Esophagus muscularis mucosa (tissue), 4 donors: ENCODE results near the gene KIF16B. TPM values are rescaled to one million over a fixed set of nuclear protein-coding genes. Genes with fewer than 3 reads are reported as not detected.

Source experiments
- DNase-seq: peaks from one replicate; pipeline ENCODE4 v3.0.0-alpha.2; 2017; ENCODE audit errors: extremely low spot score
- H3K27ac ChIP-seq, 4 donors: fragments of 200-600 bp; sonication (generic); replicated peaks in 1 of 4; 1 replicate in 3 of 4; 2 replicates in 1 of 4; pipeline ENCODE4 v1.5.1; 2016 to 2019; ENCODE audit warnings: mild to moderate bottlenecking in 1 of 4
- H3K27me3 ChIP-seq, 4 donors: fragments of 200-600 bp; sonication (generic); one replicate each; pipeline versions ENCODE4 v1.5.1 to v1.6.0; 2016 to 2019
- H3K36me3 ChIP-seq, 4 donors: fragments of 200-600 bp; sonication (generic); one replicate each; pipeline ENCODE4 v1.5.1; 2016 to 2019
- H3K4me1 ChIP-seq, 4 donors: fragments of 200-600 bp; sonication (generic); one replicate each; pipeline ENCODE4 v1.5.1; 2016 to 2019
- H3K4me3 ChIP-seq, 4 donors: fragments of 200-600 bp; sonication (generic); 1 replicate in 2 of 4; 2 replicates in 2 of 4; pipeline ENCODE4 v1.5.1; 2016 to 2019; ENCODE audit warnings: mild to moderate bottlenecking in 4 of 4, moderate library complexity in 1 of 4
- H3K9me3 ChIP-seq, 4 donors: fragments of 200-600 bp; sonication (generic); 1 replicate in 3 of 4; 2 replicates in 1 of 4; pipeline ENCODE4 v1.5.1; 2016 to 2019
- EP300 ChIP-seq: sonication (generic); formaldehyde crosslinking; IDR thresholded peaks from one replicate; pipeline ENCODE4 v1.6.1; 2017; ENCODE audit warnings: antibody characterized with exemption
- POLR2A ChIP-seq: fragments of 450-650 bp; IDR thresholded peaks from one replicate; pipeline ENCODE4 v1.6.1; 2017; ENCODE audit warnings: antibody characterized with exemption, moderate library complexity, mild to moderate bottlenecking, low read depth
- POLR2AphosphoS5 ChIP-seq, 2 donors: sonication (generic); formaldehyde crosslinking; IDR thresholded peaks; one replicate each; pipeline ENCODE4 v1.6.1; 2017; ENCODE audit warnings: antibody characterized with exemption in 2 of 2
- WGBS: methylation state at CpG from one replicate; pipeline ENCODE4 v1.1.5; 2018; 5-methylcytosine and 5-hydroxymethylcytosine counted together
- intact Hi-C: fragments of 100-400 bp; cut with DNase I; formaldehyde crosslinking; loops from one replicate; pipeline ENCODE4 v1.15.1; 2023
- total RNA-seq, 4 donors: library from RNA; depleted of rRNA; stranded (reverse); fragments of >200 nt; gene quantifications; one replicate each; pipeline versions ENCODE4 v1.1.0 to v1.2.1, GENCODE V29; 2016
- TF ChIP-seq, protein P1 (sequence below), 3 experiments: fragments of 200-600 bp in 2 of 3; fragments of 450-650 bp in 1 of 3; sonication (generic) in 2 of 3; IDR thresholded peaks; one replicate each; pipeline ENCODE4 v1.5.1; 2017 to 2019; ENCODE audit warnings: antibody characterized with exemption in 3 of 3, mild to moderate bottlenecking in 2 of 3, moderate library complexity in 1 of 3

The KIF16B gene
- total RNA-seq, 4 donors from 2014 or later = 15.4 to 21.1 (median 19.3) TPM

DNA sequence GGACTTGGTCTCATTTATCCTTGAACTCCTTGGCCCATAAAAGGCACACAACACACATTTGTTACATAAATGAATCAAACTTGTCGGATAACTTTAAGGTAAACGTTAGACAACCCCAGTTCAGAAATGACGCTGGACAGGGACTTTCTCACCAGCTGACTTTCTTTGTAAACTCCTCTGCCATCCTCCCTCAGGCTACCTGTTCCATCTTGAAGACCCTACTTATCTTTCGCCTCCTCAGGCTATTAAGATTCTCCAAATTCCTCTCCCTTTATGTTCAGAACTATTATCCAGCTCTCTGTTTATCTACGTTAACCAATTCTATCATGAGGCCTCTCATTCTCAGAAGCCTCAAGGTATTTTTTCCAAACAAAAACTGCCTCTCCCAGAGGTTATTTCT, 47.7 kb upstream of the KIF16B start:
- Histone ChIP-seq H3K4me3 (no peak overlapping the region), H3K4me1 (no peaks in the 10 kb centered on the region), H3K9me3 (peaks cover 0 to 5% (median 0%) of the 10 kb centered on the region in 4 donors), H3K36me3 (no peaks in the 10 kb centered on the region), H3K27ac (no peak overlapping the region), H3K27me3 (no peaks in the 10 kb centered on the region)
- WGBS = 83% methylated on average over 5 of the region's 5 CpGs
- intact Hi-C loops = no loop called here
- no peak for TF ChIP-seq POLR2A
- TF ChIP-seq EP300 = no peak
- TF ChIP-seq POLR2AphosphoS5 (IDR thresholded peaks at IDR 0.05) = no peak
- TF ChIP-seq, protein P1, sequence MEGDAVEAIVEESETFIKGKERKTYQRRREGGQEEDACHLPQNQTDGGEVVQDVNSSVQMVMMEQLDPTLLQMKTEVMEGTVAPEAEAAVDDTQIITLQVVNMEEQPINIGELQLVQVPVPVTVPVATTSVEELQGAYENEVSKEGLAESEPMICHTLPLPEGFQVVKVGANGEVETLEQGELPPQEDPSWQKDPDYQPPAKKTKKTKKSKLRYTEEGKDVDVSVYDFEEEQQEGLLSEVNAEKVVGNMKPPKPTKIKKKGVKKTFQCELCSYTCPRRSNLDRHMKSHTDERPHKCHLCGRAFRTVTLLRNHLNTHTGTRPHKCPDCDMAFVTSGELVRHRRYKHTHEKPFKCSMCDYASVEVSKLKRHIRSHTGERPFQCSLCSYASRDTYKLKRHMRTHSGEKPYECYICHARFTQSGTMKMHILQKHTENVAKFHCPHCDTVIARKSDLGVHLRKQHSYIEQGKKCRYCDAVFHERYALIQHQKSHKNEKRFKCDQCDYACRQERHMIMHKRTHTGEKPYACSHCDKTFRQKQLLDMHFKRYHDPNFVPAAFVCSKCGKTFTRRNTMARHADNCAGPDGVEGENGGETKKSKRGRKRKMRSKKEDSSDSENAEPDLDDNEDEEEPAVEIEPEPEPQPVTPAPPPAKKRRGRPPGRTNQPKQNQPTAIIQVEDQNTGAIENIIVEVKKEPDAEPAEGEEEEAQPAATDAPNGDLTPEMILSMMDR (IDR thresholded peaks at IDR 0.05) = no peak
- DNase-seq = no peak

DNA sequence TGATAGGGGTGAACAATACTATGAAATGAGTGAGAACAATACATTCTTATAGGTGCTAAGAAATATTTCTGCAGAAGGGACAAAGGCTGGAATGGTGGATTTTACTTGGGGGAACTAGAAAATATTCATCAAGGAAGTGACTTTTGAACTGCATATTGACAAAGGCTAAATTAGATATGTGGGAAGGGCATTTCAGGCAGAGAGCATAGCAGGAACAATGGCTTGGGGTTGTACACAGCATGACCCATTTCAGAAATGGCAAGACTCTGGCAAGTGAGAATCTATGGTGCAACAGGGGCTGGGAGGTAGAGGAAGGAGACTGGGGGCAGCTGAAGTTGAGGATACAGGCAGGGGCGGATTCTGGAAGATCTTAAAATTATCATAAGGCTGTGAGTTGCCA, 46.7 kb upstream of the KIF16B start:
- Histone ChIP-seq H3K27me3 (no peaks in the 10 kb centered on the region), H3K36me3 (no peaks in the 10 kb centered on the region), H3K4me1 (peaks cover 0 to 6% (median 3%) of the 10 kb centered on the region in 4 donors), H3K9me3 (peaks cover 0 to 5% (median 0%) of the 10 kb centered on the region in 4 donors), H3K4me3 (no peak overlapping the region), H3K27ac (no peak overlapping the region)
- 85% methylated on average over 1 of the region's 1 CpG for WGBS
- intact Hi-C loops = no loop called here
- TF ChIP-seq, protein P1 (IDR thresholded peaks at IDR 0.05) = no peak
- no peak for TF ChIP-seq POLR2A
- no peak for TF ChIP-seq POLR2AphosphoS5 (IDR thresholded peaks at IDR 0.05)
- TF ChIP-seq EP300 = no peak
- DNase-seq = no peak

DNA sequence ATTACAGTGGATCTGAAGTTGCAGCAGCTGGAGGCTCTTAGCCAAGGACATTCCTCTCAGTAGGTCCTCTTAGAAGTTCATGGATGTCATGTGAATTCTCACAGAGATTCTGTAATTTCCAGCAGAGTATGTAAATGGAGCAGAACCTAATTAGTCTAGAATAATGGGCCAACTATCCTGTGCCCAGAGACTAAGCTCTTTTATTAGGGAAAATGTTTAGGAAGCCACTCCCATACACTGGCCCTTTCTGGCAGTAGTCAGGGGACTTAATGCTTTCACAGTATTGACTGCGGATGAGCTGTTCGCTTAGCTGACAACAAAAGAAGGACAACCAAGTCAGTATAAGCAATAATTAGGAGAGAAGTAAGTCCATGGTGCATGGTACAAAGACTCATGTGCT, 43.8 kb upstream of the KIF16B start:
- H3K4me1 ChIP-seq = peaks cover 0 to 6% (median 3%) of the 10 kb centered on the region in 4 donors
- TF ChIP-seq, protein P1 (IDR thresholded peaks at IDR 0.05) = no peak
- TF ChIP-seq POLR2AphosphoS5 (IDR thresholded peaks at IDR 0.05) (no peak), POLR2A (no peak), EP300 (no peak)
- intact Hi-C loops = no loop called here

DNA sequence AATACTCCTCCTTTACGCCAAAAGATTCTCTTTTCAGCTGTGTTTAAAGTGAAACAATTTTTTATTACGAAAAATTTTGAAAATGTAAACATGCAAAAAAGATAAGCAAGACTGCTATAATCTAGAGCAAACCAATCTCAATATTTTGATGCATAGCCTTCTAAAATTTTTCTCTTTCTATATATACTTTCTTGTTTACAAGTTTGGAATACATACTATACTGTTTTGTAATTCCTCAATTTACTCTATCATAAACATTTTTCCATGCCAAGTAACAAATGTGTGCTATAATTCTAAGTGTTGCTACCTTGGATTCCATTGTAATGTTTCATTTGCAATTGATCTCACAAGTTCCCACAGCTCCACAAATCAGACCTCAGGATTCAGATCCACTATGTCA, 43.1 kb upstream of the KIF16B start:
- no peak for DNase-seq
- WGBS = 86% methylated on average over 2 of the region's 2 CpGs

More for the DNA sequence above, 43.8 kb upstream of the KIF16B start:
- Histone ChIP-seq H3K27ac (no peak overlapping the region), H3K9me3 (peaks cover 0 to 5% (median 0%) of the 10 kb centered on the region in 4 donors), H3K27me3 (no peaks in the 10 kb centered on the region), H3K4me3 (no peak overlapping the region), H3K36me3 (no peaks in the 10 kb centered on the region)
- no peak for DNase-seq
- WGBS = 93% methylated on average over 2 of the region's 2 CpGs

More for the DNA sequence above, 43.1 kb upstream of the KIF16B start:
- peaks cover 0 to 5% (median 0%) of the 10 kb centered on the region in 4 donors for H3K9me3 ChIP-seq
- H3K36me3 ChIP-seq = no peaks in the 10 kb centered on the region
- intact Hi-C loops = no loop called here
- H3K4me1 ChIP-seq = peaks cover 0 to 6% (median 3%) of the 10 kb centered on the region in 4 donors
- H3K27me3 ChIP-seq = no peaks in the 10 kb centered on the region
- H3K4me3 ChIP-seq = no peak overlapping the region
- TF ChIP-seq, protein P1 (IDR thresholded peaks at IDR 0.05) = no peak
- no peak for TF ChIP-seq EP300
- no peak for TF ChIP-seq POLR2A
- no peak for TF ChIP-seq POLR2AphosphoS5 (IDR thresholded peaks at IDR 0.05)
- no peak overlapping the region for H3K27ac ChIP-seq
